Measurements from ENCODE around the gene SLC34A1. TPM values are rescaled to one million over a fixed set of nuclear protein-coding genes. Genes with fewer than 3 reads are reported as not detected.

SLC34A1 gene
- total RNA-seq, 1 donor from 2014 or later, result not detected

DNA sequence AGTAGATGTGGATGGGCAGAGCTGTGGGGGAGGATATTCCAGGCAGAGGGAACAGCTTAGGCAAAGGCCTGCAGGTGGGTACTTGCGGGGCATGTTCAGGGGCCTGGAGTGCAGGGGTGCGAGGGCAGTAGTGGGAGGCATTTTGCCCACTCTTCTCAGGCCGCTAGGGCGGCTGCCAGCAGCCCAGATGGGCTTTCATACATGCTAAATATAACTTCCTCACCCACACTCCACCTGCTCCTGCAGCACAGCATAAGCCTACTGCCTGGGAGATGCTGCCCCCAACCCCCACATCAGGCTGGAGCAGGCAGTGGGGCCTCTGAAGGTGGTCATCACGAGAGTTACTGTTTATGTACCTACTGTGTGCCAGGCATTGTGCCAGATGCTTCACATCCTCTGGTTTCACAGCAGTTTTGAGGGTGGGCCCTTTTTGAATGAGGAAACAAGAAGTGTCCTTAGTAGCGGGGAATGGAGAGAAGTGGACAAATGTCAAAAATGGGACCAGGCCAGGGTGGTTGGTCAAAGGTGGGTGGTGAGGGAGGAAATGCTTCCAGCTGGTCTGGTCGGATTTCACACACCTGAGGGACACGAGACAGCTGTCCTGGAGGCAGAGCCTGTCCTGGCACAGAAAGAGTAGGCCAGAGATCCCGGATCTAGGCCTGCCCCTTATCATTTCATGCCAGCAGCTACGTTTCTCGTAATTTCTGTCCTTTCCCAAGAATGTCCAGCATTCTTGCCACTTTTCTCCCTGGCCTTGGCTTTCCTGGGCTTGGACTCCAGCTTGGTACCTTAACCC lies 14.4 kb upstream of the SLC34A1 start:
- Mint-ChIP-seq H3K4me3 (ENCODE audit: unreplicated experiment) (no peak overlapping the region), H3K27ac (ENCODE audit: unreplicated experiment) (peak overlapping the region; percentile 77), H3K27me3 (ENCODE audit: low read depth) (no peaks in the 10 kb centered on the region), H3K4me1 (ENCODE audit: low read depth) (peaks cover 27% of the 10 kb centered on the region), H3K36me3 (ENCODE audit: low read depth) (no peaks in the 10 kb centered on the region), H3K9me3 (ENCODE audit: low read depth) (no peaks in the 10 kb centered on the region)
- DNase-seq (ENCODE audit: low spot score), result no peak
- TF ChIP-seq, protein P1, sequence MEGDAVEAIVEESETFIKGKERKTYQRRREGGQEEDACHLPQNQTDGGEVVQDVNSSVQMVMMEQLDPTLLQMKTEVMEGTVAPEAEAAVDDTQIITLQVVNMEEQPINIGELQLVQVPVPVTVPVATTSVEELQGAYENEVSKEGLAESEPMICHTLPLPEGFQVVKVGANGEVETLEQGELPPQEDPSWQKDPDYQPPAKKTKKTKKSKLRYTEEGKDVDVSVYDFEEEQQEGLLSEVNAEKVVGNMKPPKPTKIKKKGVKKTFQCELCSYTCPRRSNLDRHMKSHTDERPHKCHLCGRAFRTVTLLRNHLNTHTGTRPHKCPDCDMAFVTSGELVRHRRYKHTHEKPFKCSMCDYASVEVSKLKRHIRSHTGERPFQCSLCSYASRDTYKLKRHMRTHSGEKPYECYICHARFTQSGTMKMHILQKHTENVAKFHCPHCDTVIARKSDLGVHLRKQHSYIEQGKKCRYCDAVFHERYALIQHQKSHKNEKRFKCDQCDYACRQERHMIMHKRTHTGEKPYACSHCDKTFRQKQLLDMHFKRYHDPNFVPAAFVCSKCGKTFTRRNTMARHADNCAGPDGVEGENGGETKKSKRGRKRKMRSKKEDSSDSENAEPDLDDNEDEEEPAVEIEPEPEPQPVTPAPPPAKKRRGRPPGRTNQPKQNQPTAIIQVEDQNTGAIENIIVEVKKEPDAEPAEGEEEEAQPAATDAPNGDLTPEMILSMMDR (IDR thresholded peaks at IDR 0.05), result no peak

- no peaks in the 10 kb centered on the region for H3K36me3 Mint-ChIP-seq (ENCODE audit: low read depth)
- peaks cover 27% of the 10 kb centered on the region for H3K4me1 Mint-ChIP-seq (ENCODE audit: low read depth)
- H3K27me3 Mint-ChIP-seq (ENCODE audit: low read depth), result no peaks in the 10 kb centered on the region
- TF ChIP-seq, protein P1 (IDR thresholded peaks at IDR 0.05), result peak; percentile 78
- no peaks in the 10 kb centered on the region for H3K9me3 Mint-ChIP-seq (ENCODE audit: low read depth)
- no peak overlapping the region for H3K27ac Mint-ChIP-seq (ENCODE audit: unreplicated experiment)
- H3K4me3 Mint-ChIP-seq (ENCODE audit: unreplicated experiment), result peak overlapping the region; percentile 64
- DNase-seq (ENCODE audit: low spot score), result no peak
Observed at GRCh38 chr5:177370488-177371119, 13.6 kb upstream of the SLC34A1 start.

DNA sequence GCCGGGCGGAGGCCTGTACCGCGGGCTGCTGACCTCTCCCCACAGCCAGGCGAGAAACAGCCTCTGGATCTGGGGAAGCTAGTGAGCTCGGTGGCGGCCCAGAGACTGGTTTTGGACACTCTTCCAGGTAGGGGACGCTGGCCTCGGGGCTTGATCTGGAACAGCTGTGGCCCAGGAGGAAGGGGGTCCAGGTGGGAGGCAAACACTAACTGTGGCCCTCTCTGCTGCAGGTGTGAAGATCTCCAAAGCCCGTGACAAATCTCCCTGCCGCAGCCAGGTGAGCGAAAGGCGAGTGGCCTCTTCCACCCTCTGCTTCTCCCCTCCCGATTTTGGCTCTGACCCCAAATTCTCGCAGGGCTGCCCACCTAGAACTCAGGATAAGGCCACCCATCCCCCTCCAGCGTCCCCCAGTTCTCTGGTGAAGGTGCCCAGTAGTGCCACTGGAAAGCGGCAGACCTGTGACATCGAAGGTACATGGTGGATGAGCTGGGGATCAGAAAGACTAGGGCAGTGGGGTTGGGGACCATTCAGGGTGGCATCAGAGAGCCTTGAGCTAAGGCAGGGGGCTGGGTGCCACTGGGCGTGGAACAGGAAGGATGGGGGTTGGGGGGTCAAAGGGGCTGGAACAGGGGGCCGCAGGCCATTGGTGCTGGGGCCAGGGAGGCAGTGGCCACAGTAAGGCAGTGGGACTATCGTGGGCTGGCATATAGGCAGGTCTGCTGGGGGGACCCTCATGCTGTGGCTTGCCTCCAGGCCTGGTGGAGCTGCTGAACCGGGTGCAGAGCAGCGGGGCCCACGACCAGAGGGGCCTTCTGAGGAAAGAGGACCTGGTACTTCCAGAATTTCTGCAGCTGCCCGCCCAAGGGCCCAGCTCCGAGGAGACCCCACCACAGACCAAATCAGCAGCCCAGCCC lies 12.9 kb upstream of the SLC34A1 start:
- Mint-ChIP-seq H3K36me3 (ENCODE audit: low read depth) (no peaks in the 10 kb centered on the region), H3K27me3 (ENCODE audit: low read depth) (no peaks in the 10 kb centered on the region), H3K4me3 (ENCODE audit: unreplicated experiment) (peak overlapping the region; percentile 69), H3K9me3 (ENCODE audit: low read depth) (no peaks in the 10 kb centered on the region), H3K27ac (ENCODE audit: unreplicated experiment) (peak overlapping the region; percentile 12), H3K4me1 (ENCODE audit: low read depth) (peaks cover 23% of the 10 kb centered on the region)
- TF ChIP-seq, protein P1 (IDR thresholded peaks at IDR 0.05), result no peak
- DNase-seq (ENCODE audit: low spot score), result no peak

- no peak overlapping the region for H3K4me3 Mint-ChIP-seq (ENCODE audit: unreplicated experiment)
- H3K36me3 Mint-ChIP-seq (ENCODE audit: low read depth), result no peaks in the 10 kb centered on the region
- H3K27ac Mint-ChIP-seq (ENCODE audit: unreplicated experiment), result no peak overlapping the region
- no peak for DNase-seq (ENCODE audit: low spot score)
- TF ChIP-seq, protein P1 (IDR thresholded peaks at IDR 0.05), result no peak
- H3K9me3 Mint-ChIP-seq (ENCODE audit: low read depth), result no peaks in the 10 kb centered on the region
- H3K27me3 Mint-ChIP-seq (ENCODE audit: low read depth), result no peaks in the 10 kb centered on the region
- H3K4me1 Mint-ChIP-seq (ENCODE audit: low read depth), result peaks cover 17% of the 10 kb centered on the region
Observed at GRCh38 chr5:177372034-177372896, 12.0 kb upstream of the SLC34A1 start.

Measured in chondrocyte (in vitro differentiated cells).